ENCODE results near the gene ACADVL.
"Not testable (repeated sequence)": the region's sequence is repeated elsewhere in the genome, so short reads cannot be mapped to it uniquely, and the experiment has no call there.

Gene ACADVL

GRCh38 chr17:7219812-7220592 lies at the start of gene ACADVL, which contains the start of gene DLG4:
TSS of gene ACADVL (plus strand) at chr17:7219938. CDS start at chr17:7219985, 47 bp downstream.
TSS of gene DLG4 (minus strand) at chr17:7219836.
- Histone ChIP-seq H3K4me3 (ENCODE audit: low read length) (peak within 1 kb of the TSS; percentile 92), H3K27me3 (ENCODE audit: control insufficient read depth, insufficient read depth, low read length) (no peaks in the 10 kb centered on the region), H3K36me3 (ENCODE audit: control insufficient read depth, low read depth, low read length) (peaks cover 28% of the 10 kb centered on the region), H3K27ac (ENCODE audit: low read length) (peak within 1 kb of the TSS; percentile 63), H3K4me1 (ENCODE audit: control insufficient read depth, low read depth, low read length) (peaks cover 39% of the 10 kb centered on the region), H3K9ac (ENCODE audit: low read length) (peak within 1 kb of the TSS; percentile 78), H3K9me3 (ENCODE audit: control insufficient read depth, low read depth, low read length) (no peaks in the 10 kb centered on the region)

GRCh38 chr17:7172522-7173191 lies 47.1 kb upstream of the ACADVL start:
- H3K27ac ChIP-seq (ENCODE audit: low read length); H3K36me3 ChIP-seq (ENCODE audit: control insufficient read depth, low read depth, low read length); H3K9ac ChIP-seq (ENCODE audit: low read length); H3K4me3 ChIP-seq (ENCODE audit: low read length); H3K9me3 ChIP-seq (ENCODE audit: control insufficient read depth, low read depth, low read length); H3K4me1 ChIP-seq (ENCODE audit: control insufficient read depth, low read depth, low read length): not testable (repeated sequence)
- H3K27me3 ChIP-seq (ENCODE audit: control insufficient read depth, insufficient read depth, low read length), result peaks cover 27% of the 10 kb centered on the region

- peaks cover 27% of the 10 kb centered on the region for H3K27me3 ChIP-seq (ENCODE audit: control insufficient read depth, insufficient read depth, low read length)
- no peak overlapping the region for H3K27ac ChIP-seq (ENCODE audit: low read length)
- peak overlapping the region; percentile 11 for H3K4me3 ChIP-seq (ENCODE audit: low read length)
Measured at GRCh38 chr17:7173687-7174602, 45.8 kb upstream of the ACADVL start.

GRCh38 chr17:7174603-7175326 lies 45.0 kb upstream of the ACADVL start:
- Histone ChIP-seq H3K4me1 (ENCODE audit: control insufficient read depth, low read depth, low read length) (peaks cover 3% of the 10 kb centered on the region), H3K27me3 (ENCODE audit: control insufficient read depth, insufficient read depth, low read length) (peaks cover 27% of the 10 kb centered on the region), H3K27ac (ENCODE audit: low read length) (no peak overlapping the region), H3K4me3 (ENCODE audit: low read length) (no peak overlapping the region), H3K36me3 (ENCODE audit: control insufficient read depth, low read depth, low read length) (no peaks in the 10 kb centered on the region), H3K9ac (ENCODE audit: low read length) (no peak overlapping the region), H3K9me3 (ENCODE audit: control insufficient read depth, low read depth, low read length) (no peaks in the 10 kb centered on the region)

More at GRCh38 chr17:7173687-7174602, 45.8 kb upstream of the ACADVL start:
- Histone ChIP-seq H3K9ac (ENCODE audit: low read length) (no peak overlapping the region), H3K9me3 (ENCODE audit: control insufficient read depth, low read depth, low read length) (no peaks in the 10 kb centered on the region), H3K36me3 (ENCODE audit: control insufficient read depth, low read depth, low read length) (no peaks in the 10 kb centered on the region), H3K4me1 (ENCODE audit: control insufficient read depth, low read depth, low read length) (peaks cover 3% of the 10 kb centered on the region)

- H3K4me3 ChIP-seq (ENCODE audit: low read length), result no peak overlapping the region
- no peak overlapping the region for H3K9ac ChIP-seq (ENCODE audit: low read length)
- peaks cover 27% of the 10 kb centered on the region for H3K27me3 ChIP-seq (ENCODE audit: control insufficient read depth, insufficient read depth, low read length)
- H3K9me3 ChIP-seq (ENCODE audit: control insufficient read depth, low read depth, low read length), result no peaks in the 10 kb centered on the region
- no peaks in the 10 kb centered on the region for H3K36me3 ChIP-seq (ENCODE audit: control insufficient read depth, low read depth, low read length)
- H3K27ac ChIP-seq (ENCODE audit: low read length), result no peak overlapping the region
- peaks cover 3% of the 10 kb centered on the region for H3K4me1 ChIP-seq (ENCODE audit: control insufficient read depth, low read depth, low read length)
Measured at GRCh38 chr17:7175330-7175733, 44.4 kb upstream of the ACADVL start.

GRCh38 chr17:7176107-7176840 lies 43.5 kb upstream of the ACADVL start:
- peaks cover 3% of the 10 kb centered on the region for H3K4me1 ChIP-seq (ENCODE audit: control insufficient read depth, low read depth, low read length)
- H3K4me3 ChIP-seq (ENCODE audit: low read length), result no peak overlapping the region
- peaks cover 27% of the 10 kb centered on the region for H3K27me3 ChIP-seq (ENCODE audit: control insufficient read depth, insufficient read depth, low read length)

GRCh38 chr17:7176841-7177190 lies 42.9 kb upstream of the ACADVL start:
- H3K9ac ChIP-seq (ENCODE audit: low read length), result no peak overlapping the region
- peak overlapping the region; percentile 79 for H3K4me3 ChIP-seq (ENCODE audit: low read length)
- no peaks in the 10 kb centered on the region for H3K36me3 ChIP-seq (ENCODE audit: control insufficient read depth, low read depth, low read length)
- no peak overlapping the region for H3K27ac ChIP-seq (ENCODE audit: low read length)
- peaks cover 27% of the 10 kb centered on the region for H3K27me3 ChIP-seq (ENCODE audit: control insufficient read depth, insufficient read depth, low read length)
- H3K4me1 ChIP-seq (ENCODE audit: control insufficient read depth, low read depth, low read length), result peaks cover 3% of the 10 kb centered on the region
- H3K9me3 ChIP-seq (ENCODE audit: control insufficient read depth, low read depth, low read length), result no peaks in the 10 kb centered on the region

More at GRCh38 chr17:7176107-7176840, 43.5 kb upstream of the ACADVL start:
- Histone ChIP-seq H3K9ac (ENCODE audit: low read length) (no peak overlapping the region), H3K36me3 (ENCODE audit: control insufficient read depth, low read depth, low read length) (no peaks in the 10 kb centered on the region), H3K27ac (ENCODE audit: low read length) (no peak overlapping the region), H3K9me3 (ENCODE audit: control insufficient read depth, low read depth, low read length) (no peaks in the 10 kb centered on the region)

- Histone ChIP-seq H3K36me3 (ENCODE audit: control insufficient read depth, low read depth, low read length) (no peaks in the 10 kb centered on the region), H3K9me3 (ENCODE audit: control insufficient read depth, low read depth, low read length) (no peaks in the 10 kb centered on the region), H3K4me1 (ENCODE audit: control insufficient read depth, low read depth, low read length) (peaks cover 3% of the 10 kb centered on the region), H3K27me3 (ENCODE audit: control insufficient read depth, insufficient read depth, low read length) (peaks cover 27% of the 10 kb centered on the region), H3K4me3 (ENCODE audit: low read length) (peak overlapping the region; percentile 79), H3K27ac (ENCODE audit: low read length) (no peak overlapping the region), H3K9ac (ENCODE audit: low read length) (peak overlapping the region; percentile 32)
Measured at GRCh38 chr17:7177191-7177953, 42.4 kb upstream of the ACADVL start.

GRCh38 chr17:7177954-7178477 lies 41.7 kb upstream of the ACADVL start:
- peak overlapping the region; percentile 79 for H3K4me3 ChIP-seq (ENCODE audit: low read length)
- H3K27me3 ChIP-seq (ENCODE audit: control insufficient read depth, insufficient read depth, low read length), result peaks cover 27% of the 10 kb centered on the region
- H3K36me3 ChIP-seq (ENCODE audit: control insufficient read depth, low read depth, low read length), result no peaks in the 10 kb centered on the region
- peaks cover 3% of the 10 kb centered on the region for H3K4me1 ChIP-seq (ENCODE audit: control insufficient read depth, low read depth, low read length)
- peak overlapping the region; percentile 32 for H3K9ac ChIP-seq (ENCODE audit: low read length)
- no peak overlapping the region for H3K27ac ChIP-seq (ENCODE audit: low read length)
- no peaks in the 10 kb centered on the region for H3K9me3 ChIP-seq (ENCODE audit: control insufficient read depth, low read depth, low read length)

- peaks cover 3% of the 10 kb centered on the region for H3K4me1 ChIP-seq (ENCODE audit: control insufficient read depth, low read depth, low read length)
- H3K27me3 ChIP-seq (ENCODE audit: control insufficient read depth, insufficient read depth, low read length), result peaks cover 24% of the 10 kb centered on the region
- no peak overlapping the region for H3K27ac ChIP-seq (ENCODE audit: low read length)
- H3K36me3 ChIP-seq (ENCODE audit: control insufficient read depth, low read depth, low read length), result no peaks in the 10 kb centered on the region
- H3K4me3 ChIP-seq (ENCODE audit: low read length), result no peak overlapping the region
- no peaks in the 10 kb centered on the region for H3K9me3 ChIP-seq (ENCODE audit: control insufficient read depth, low read depth, low read length)
- H3K9ac ChIP-seq (ENCODE audit: low read length), result no peak overlapping the region
Measured at GRCh38 chr17:7178973-7179316, 40.8 kb upstream of the ACADVL start.

Measured in iPS-18a (cell line).